Stomach (tissue), 19 donors: ENCODE data around the gene C5. TPM values are rescaled to one million over a fixed set of nuclear protein-coding genes. Genes with fewer than 3 reads are reported as not detected.
"Not testable (repeated sequence)": the region's sequence is repeated elsewhere in the genome, so short reads cannot be mapped to it uniquely, and the experiment has no call there.

Experiments used
- DNase-seq, 2 donors: peaks; one replicate each; pipeline versions ENCODE4 v3.0.0 to v3.0.0-alpha.2; 2013 to 2019
- H3K27ac ChIP-seq, 5 donors: fragments of 200-600 bp in 4 of 5; sonication (generic) in 4 of 5; one replicate each; pipeline ENCODE4 v1.5.1; 2013 to 2019; ENCODE audit warnings: mild to moderate bottlenecking in 1 of 5, moderate library complexity in 1 of 5
- H3K27me3 ChIP-seq, 3 donors: fragments of 200-600 bp; sonication (generic); one replicate each; pipeline ENCODE4 v1.5.1; 2017 to 2019; ENCODE audit warnings: mixed run types in 1 of 3
- H3K36me3 ChIP-seq, 4 donors: fragments of 200-600 bp; sonication (generic); 1 replicate in 3 of 4; 2 replicates in 1 of 4; pipeline ENCODE4 v1.5.1; 2016 to 2019
- H3K4me1 ChIP-seq, 4 donors: fragments of 200-600 bp; sonication (generic); one replicate each; pipeline ENCODE4 v1.5.1; 2016 to 2019
- H3K4me3 ChIP-seq, 4 donors: fragments of 200-600 bp; sonication (generic) in 3 of 4; one replicate each; pipeline ENCODE4 v1.5.1; 2016 to 2019; ENCODE audit warnings: mild to moderate bottlenecking in 1 of 4
- H3K9me3 ChIP-seq, 4 donors: fragments of 200-600 bp; sonication (generic); one replicate each; pipeline ENCODE4 v1.5.1; 2016 to 2019
- EP300 ChIP-seq: sonication (generic); formaldehyde crosslinking; IDR thresholded peaks from one replicate; pipeline ENCODE4 v1.6.1; 2017; ENCODE audit warnings: antibody characterized with exemption
- POLR2A ChIP-seq, 4 donors: fragments of 450-650 bp; IDR thresholded peaks; one replicate each; pipeline ENCODE4 v1.6.1; 2016; ENCODE audit warnings: antibody characterized with exemption in 4 of 4, control low read depth in 2 of 4, mild to moderate bottlenecking in 1 of 4, moderate library complexity in 1 of 4
- POLR2AphosphoS5 ChIP-seq, 3 donors: sonication (generic); formaldehyde crosslinking; IDR thresholded peaks; one replicate each; pipeline ENCODE4 v1.6.1; 2016; ENCODE audit warnings: antibody characterized with exemption in 3 of 3
- WGBS, 5 donors: extraction: QIAGEN DNeasy Blood & Tissue Kit in 3 of 5; methylation state at CpG; one replicate each; pipeline versions ENCODE4 v1.1.5 to v1.1.7; 2013 to 2018; 5-methylcytosine and 5-hydroxymethylcytosine counted together
- intact Hi-C: fragments of 100-400 bp; cut with DNase I; formaldehyde crosslinking; loops from one replicate; pipeline ENCODE4 v1.15.1; 2023; ENCODE audit warnings: low total_unique reads
- long read RNA-seq, 10 donors: transcript quantifications; one replicate each; lab custom pipeline, GENCODE V29; 2026
- polyA plus RNA-seq, 3 donors: library from polyadenylated mRNA; stranded (reverse); fragments of 200-250 nt; gene quantifications; one replicate each; pipeline ENCODE4 v1.2.3, GENCODE V29; 2013
- total RNA-seq, 5 donors: library from RNA; depleted of rRNA; stranded (reverse); fragments of >200 nt; gene quantifications; one replicate each; pipeline versions ENCODE4 v1.1.0 to v1.2.3, GENCODE V29; 2014 to 2016
- TF ChIP-seq, protein P1 (sequence below), 7 experiments: fragments of 450-650 bp in 4 of 7; fragments of 200-600 bp in 3 of 7; sonication (generic) in 3 of 7; IDR thresholded peaks; one replicate each; pipeline ENCODE4 v1.5.1; 2016 to 2019; ENCODE audit warnings: antibody characterized with exemption in 7 of 7, control low read depth in 2 of 7, mild to moderate bottlenecking in 1 of 7
- donor health status: healthy with polysubstance abuse.
- donor health status: Bipolar disorder and iron deficiency.
- donor health status: healthy.

Gene C5
- 10 to 100 TPM in 1 of 5 donors, 1 to 10 TPM in 4; 4.3 to 13.4 (median 7.6) TPM for total RNA-seq
- polyA plus RNA-seq: 1 to 10 TPM; 4.0 to 6.5 (median 5.2) TPM
- long read RNA-seq, donor 1: 0 reads
- long read RNA-seq, donor 2: 0 reads
- long read RNA-seq, donor 3: 0 reads
- long read RNA-seq, donor 4: 0 reads
- long read RNA-seq, donor 5, full-length matches to known transcripts: 1 of 12 reads
- long read RNA-seq, donor 5, partial matches to known transcripts: 11 of 12 reads
- long read RNA-seq, donor 5, other reads (novel, unspliced or antisense): 0 of 12 reads
- long read RNA-seq, donor 6: 0 reads
- long read RNA-seq, donor 7: 0 reads
- long read RNA-seq, donor 8, full-length matches to known transcripts: 1 of 1 reads
- long read RNA-seq, donor 8, partial matches to known transcripts: 0 of 1 reads
- long read RNA-seq, donor 8, other reads (novel, unspliced or antisense): 0 of 1 reads
- long read RNA-seq, donor 9, partial matches to known transcripts: 5 of 5 reads
- long read RNA-seq, donor 9, other reads (novel, unspliced or antisense): 0 of 5 reads
- long read RNA-seq, donor 10: 0 reads

DNA sequence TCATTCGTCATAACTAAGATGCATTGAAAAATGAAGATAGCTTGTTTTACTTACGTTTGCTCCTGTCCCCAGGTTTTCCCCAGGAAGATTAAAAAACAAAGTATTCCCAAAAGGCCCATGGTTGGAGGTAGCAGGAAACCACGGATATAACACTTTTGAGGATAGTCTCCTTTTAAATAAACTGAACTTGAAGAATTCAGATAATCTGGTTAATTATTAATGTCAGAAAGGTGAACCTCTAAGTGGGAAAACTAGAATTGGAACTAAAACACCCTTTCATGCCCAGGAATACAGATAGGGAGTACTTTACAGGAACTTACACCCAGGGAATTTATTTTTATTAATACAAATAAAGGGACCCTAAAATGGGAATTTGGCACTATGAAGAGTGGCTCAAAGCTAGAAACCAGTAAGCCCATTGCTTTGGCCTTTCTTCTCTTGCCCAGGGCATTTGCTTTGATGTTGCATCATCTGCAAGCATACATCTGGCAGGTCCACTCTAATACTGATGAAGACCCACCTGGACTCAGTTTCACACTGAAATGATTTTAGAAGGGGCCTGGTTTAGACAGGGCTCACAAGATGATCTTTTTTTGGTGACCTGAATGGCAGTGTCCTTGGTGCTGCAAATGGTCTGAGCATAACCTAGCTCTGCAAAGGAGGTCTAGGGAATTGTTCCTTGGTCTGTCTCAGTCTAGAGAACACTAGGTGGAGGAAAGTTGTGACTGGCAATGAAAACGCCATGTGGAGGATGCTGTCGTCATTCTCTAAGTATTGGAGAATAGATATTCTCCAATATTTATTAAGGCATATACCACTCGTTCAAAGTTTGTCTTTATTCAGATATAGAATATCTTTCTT is at the start of gene C5:
C5 (minus strand) TSS at position 148 of the 861 bp plus-strand sequence; CDS start at position 119, 29 bp downstream.
- DNase-seq: no peak
- intact Hi-C loops: no loop called here
- Histone ChIP-seq H3K27ac (no peak within 1 kb of the TSS), H3K27me3 (no peaks in the 10 kb centered on the region), H3K4me1 (peaks cover 0 to 18% (median 10%) of the 10 kb centered on the region in 4 donors), H3K4me3 (peak within 1 kb of the TSS in 2 of 4 donors; percentile 7 to 18), H3K36me3 (peaks cover 0 to 7% (median 0%) of the 10 kb centered on the region in 4 donors), H3K9me3 (no peaks in the 10 kb centered on the region)
- WGBS, 5 donors: 34 to 57% (median 38%) methylated on average over 6 of the region's 6 CpGs
- TF ChIP-seq EP300 (no peak), POLR2A (IDR thresholded peaks at IDR 0.05) (no peak), POLR2AphosphoS5 (IDR thresholded peaks at IDR 0.05) (no peak)
- TF ChIP-seq, protein P1, sequence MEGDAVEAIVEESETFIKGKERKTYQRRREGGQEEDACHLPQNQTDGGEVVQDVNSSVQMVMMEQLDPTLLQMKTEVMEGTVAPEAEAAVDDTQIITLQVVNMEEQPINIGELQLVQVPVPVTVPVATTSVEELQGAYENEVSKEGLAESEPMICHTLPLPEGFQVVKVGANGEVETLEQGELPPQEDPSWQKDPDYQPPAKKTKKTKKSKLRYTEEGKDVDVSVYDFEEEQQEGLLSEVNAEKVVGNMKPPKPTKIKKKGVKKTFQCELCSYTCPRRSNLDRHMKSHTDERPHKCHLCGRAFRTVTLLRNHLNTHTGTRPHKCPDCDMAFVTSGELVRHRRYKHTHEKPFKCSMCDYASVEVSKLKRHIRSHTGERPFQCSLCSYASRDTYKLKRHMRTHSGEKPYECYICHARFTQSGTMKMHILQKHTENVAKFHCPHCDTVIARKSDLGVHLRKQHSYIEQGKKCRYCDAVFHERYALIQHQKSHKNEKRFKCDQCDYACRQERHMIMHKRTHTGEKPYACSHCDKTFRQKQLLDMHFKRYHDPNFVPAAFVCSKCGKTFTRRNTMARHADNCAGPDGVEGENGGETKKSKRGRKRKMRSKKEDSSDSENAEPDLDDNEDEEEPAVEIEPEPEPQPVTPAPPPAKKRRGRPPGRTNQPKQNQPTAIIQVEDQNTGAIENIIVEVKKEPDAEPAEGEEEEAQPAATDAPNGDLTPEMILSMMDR (IDR thresholded peaks at IDR 0.05): no peak

DNA sequence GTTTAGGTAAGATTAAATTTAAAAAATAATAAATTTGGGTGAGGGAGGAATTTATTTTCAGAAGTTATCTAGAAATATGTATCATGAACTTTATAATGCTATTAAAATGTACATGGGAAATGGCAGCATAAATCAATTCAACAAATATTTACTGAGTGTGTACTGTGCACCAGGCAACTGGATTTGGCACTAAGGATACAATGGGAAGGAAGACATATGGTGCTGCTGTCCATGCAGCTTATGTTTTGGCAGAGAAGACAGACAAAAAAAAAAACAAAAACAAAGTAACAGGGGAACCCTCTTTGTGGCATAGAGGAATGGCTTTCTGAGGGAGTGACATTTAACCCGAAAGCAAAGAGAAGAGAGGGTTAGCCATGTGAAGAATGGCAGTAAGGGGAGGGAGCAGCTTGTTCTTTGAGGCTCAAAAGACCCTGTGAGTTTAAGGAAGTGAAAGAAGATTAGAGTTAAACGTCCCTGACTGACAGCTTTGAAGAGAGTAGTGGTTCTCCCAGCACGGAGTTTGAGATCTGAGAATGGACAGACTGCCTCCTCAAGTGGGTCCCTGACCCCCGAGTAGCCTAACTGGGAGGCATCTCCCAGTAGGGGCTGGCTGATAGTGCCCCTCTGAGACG is 48.6 kb upstream of the C5 start:
- Histone ChIP-seq H3K27ac (no peak overlapping the region), H3K4me1 (no peaks in the 10 kb centered on the region), H3K27me3 (no peaks in the 10 kb centered on the region), H3K36me3 (peaks cover 0 to 34% (median 21%) of the 10 kb centered on the region in 4 donors), H3K4me3 (no peak overlapping the region), H3K9me3 (no peaks in the 10 kb centered on the region)
- peak in 1 of 2 donors; percentile 17 for DNase-seq
- 74 to 93% (median 80%) methylated on average over 5 of the region's 5 CpGs for WGBS, 5 donors
- TF ChIP-seq POLR2A (IDR thresholded peaks at IDR 0.05): no peak
- TF ChIP-seq, protein P1 (IDR thresholded peaks at IDR 0.05): no peak
- no peak for TF ChIP-seq EP300
- TF ChIP-seq POLR2AphosphoS5 (IDR thresholded peaks at IDR 0.05): no peak
- intact Hi-C loops: no loop called here

DNA sequence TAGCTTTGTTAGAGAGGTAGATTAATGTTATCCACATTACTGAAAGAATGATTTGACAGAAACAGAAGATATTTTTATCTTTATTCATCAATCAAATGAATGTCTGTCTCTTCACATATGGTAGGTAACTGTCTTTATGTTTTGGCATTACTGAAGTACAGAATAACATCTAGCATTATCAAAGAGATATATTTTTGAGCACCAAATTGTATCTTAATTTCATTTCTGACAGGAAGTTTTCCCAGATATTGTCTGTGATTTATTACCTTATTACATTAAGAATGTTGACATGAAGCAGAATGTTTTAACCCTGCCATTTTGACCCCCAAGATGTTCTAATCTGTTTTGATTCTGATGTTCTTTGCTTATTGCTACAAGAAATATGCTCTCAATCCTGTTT is 45.0 kb upstream of the C5 start:
- no peak for TF ChIP-seq EP300
- TF ChIP-seq, protein P1 (IDR thresholded peaks at IDR 0.05): no peak
- Histone ChIP-seq H3K36me3 (peaks cover 7 to 50% (median 41%) of the 10 kb centered on the region in 4 donors), H3K4me1 (no peaks in the 10 kb centered on the region)

DNA sequence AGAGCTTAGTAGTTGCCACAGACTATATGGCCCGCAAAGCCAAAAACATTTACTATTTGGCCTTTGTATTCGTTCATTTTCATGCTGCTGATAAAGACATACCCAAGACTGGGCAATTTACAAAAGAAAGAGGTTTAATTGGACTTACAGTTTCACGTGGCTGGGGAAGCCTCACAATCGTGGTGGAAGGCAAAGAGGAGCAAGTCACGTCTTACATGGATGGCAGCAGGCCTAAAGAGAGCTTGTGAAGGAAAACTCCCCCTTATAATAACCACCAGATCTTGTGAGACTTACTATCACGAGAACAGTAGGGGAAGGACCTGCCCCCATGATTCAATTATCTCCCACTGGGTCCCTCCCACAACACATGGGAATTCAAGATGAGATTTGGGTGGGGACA is 40.7 kb upstream of the C5 start:
- H3K4me1 ChIP-seq, H3K27me3 ChIP-seq, intact Hi-C loops, H3K9me3 ChIP-seq, H3K4me3 ChIP-seq, H3K27ac ChIP-seq, DNase-seq: not testable (repeated sequence)
- WGBS, 5 donors: 91 to 94% (median 93%) methylated on average over 6 of the region's 6 CpGs
- H3K36me3 ChIP-seq: peaks cover 7 to 32% (median 25%) of the 10 kb centered on the region in 4 donors

More for the DNA sequence above, 45.0 kb upstream of the C5 start:
- Histone ChIP-seq H3K27me3 (no peaks in the 10 kb centered on the region), H3K9me3 (no peaks in the 10 kb centered on the region), H3K27ac (no peak overlapping the region), H3K4me3 (no peak overlapping the region)
- intact Hi-C loops: no loop called here
- DNase-seq: no peak
